ENCODE results near the gene PLXDC2.
"Not testable (repeated sequence)": the region's sequence is repeated elsewhere in the genome, so short reads cannot be mapped to it uniquely, and the experiment has no call there.

Gene PLXDC2

GRCh38 chr10:19816411-19817230, at the start of gene PLXDC2:
PLXDC2 (plus strand) TSS chr10:19816432.
- DNase-seq (ENCODE audit: low spot score), result no peak

GRCh38 chr10:19767876-19768275, 48.4 kb upstream of the PLXDC2 start:
- DNase-seq (ENCODE audit: low spot score), result no peak

GRCh38 chr10:19769826-19770225, 46.4 kb upstream of the PLXDC2 start:
- DNase-seq (ENCODE audit: low spot score), result not testable (repeated sequence)

GRCh38 chr10:19772972-19773371, 43.3 kb upstream of the PLXDC2 start:
- DNase-seq (ENCODE audit: low spot score), result no peak

GRCh38 chr10:19775296-19775695, 40.9 kb upstream of the PLXDC2 start:
- DNase-seq (ENCODE audit: low spot score), result no peak

GRCh38 chr10:19777806-19778205, 38.4 kb upstream of the PLXDC2 start:
- DNase-seq (ENCODE audit: low spot score), result no peak

- DNase-seq (ENCODE audit: low spot score), result no peak
Observed at GRCh38 chr10:19778996-19779395, 37.2 kb upstream of the PLXDC2 start.

GRCh38 chr10:19782430-19783089, 33.7 kb upstream of the PLXDC2 start:
- no peak for DNase-seq (ENCODE audit: low spot score)

- no peak for DNase-seq (ENCODE audit: low spot score)
Observed at GRCh38 chr10:19783721-19784120, 32.5 kb upstream of the PLXDC2 start.

GRCh38 chr10:19785366-19785765, 30.9 kb upstream of the PLXDC2 start:
- no peak for DNase-seq (ENCODE audit: low spot score)

GRCh38 chr10:19788075-19788686, 28.1 kb upstream of the PLXDC2 start:
- DNase-seq (ENCODE audit: low spot score), result no peak

GRCh38 chr10:19788902-19789301, 27.3 kb upstream of the PLXDC2 start:
- DNase-seq (ENCODE audit: low spot score), result no peak

- no peak for DNase-seq (ENCODE audit: low spot score)
Observed at GRCh38 chr10:19789607-19790006, 26.6 kb upstream of the PLXDC2 start.

- DNase-seq (ENCODE audit: low spot score), result no peak
Observed at GRCh38 chr10:19791032-19791431, 25.2 kb upstream of the PLXDC2 start.

GRCh38 chr10:19795684-19796083, 20.5 kb upstream of the PLXDC2 start:
- no peak for DNase-seq (ENCODE audit: low spot score)

- DNase-seq (ENCODE audit: low spot score), result no peak
Observed at GRCh38 chr10:19800161-19800560, 16.1 kb upstream of the PLXDC2 start.

- no peak for DNase-seq (ENCODE audit: low spot score)
Observed at GRCh38 chr10:19801369-19801768, 14.9 kb upstream of the PLXDC2 start.

- no peak for DNase-seq (ENCODE audit: low spot score)
Observed at GRCh38 chr10:19803676-19804075, 12.6 kb upstream of the PLXDC2 start.

- DNase-seq (ENCODE audit: low spot score), result no peak
Observed at GRCh38 chr10:19809481-19809880, 6.8 kb upstream of the PLXDC2 start.

GRCh38 chr10:19811540-19811939, 4.7 kb upstream of the PLXDC2 start:
- no peak for DNase-seq (ENCODE audit: low spot score)

- DNase-seq (ENCODE audit: low spot score), result no peak
Observed at GRCh38 chr10:19812976-19813375, 3.3 kb upstream of the PLXDC2 start.

- DNase-seq (ENCODE audit: low spot score), result no peak
Observed at GRCh38 chr10:19815036-19815730, 1.0 kb upstream of the PLXDC2 start.
